BJ (cell line): ENCODE results near the gene ABCC11. TPM values are rescaled to one million over a fixed set of nuclear protein-coding genes. Genes with fewer than 3 reads are reported as not detected.

Source experiments
- CTCF ChIA-PET: fragments of 350-600 bp; formaldehyde crosslinking; extraction: SDS; loops from one replicate; lab custom pipeline; 2021; ENCODE audit warnings: antibody characterized with exemption, inconsistent platforms; lab: Yijun Ruan, JAX
- POLR2A ChIA-PET: fragments of 300-600 bp; sonication (Branson Sonifier 250); formaldehyde crosslinking; extraction: SDS; loops from one replicate; lab custom pipeline; 2021; ENCODE audit warnings: antibody characterized with exemption; lab: Charles Lee
- DNase-seq: peaks from one replicate; pipeline ENCODE4 v3.0.0-alpha.2; 2011; ENCODE audit warnings: low read depth
- H3K27me3 ChIP-seq: 2 replicates; pipeline ENCODE4 v1.6.0; 2011; ENCODE audit warnings: low read length; ENCODE audit not compliant: control insufficient read depth, insufficient read depth
- H3K36me3 ChIP-seq: 2 replicates; pipeline ENCODE4 v1.5.1; 2011; ENCODE audit warnings: low read length; ENCODE audit not compliant: control insufficient read depth, insufficient read depth
- H3K4me3 ChIP-seq: 2 replicates; pipeline ENCODE4 v1.5.1; 2011; ENCODE audit warnings: low read depth, mild to moderate bottlenecking, control low read depth, low read length
- polyA plus RNA-seq: library from polyadenylated mRNA; depleted of rRNA; stranded (reverse); fragments of >200 nt; gene quantifications from 2 replicates; pipeline ENCODE4 v1.2.3, GENCODE V29; 2011
- TF ChIP-seq, protein P1 (sequence below): IDR thresholded peaks from 2 replicates; pipeline ENCODE4 v1.5.1; 2011; ENCODE audit warnings: low read depth, mild to moderate bottlenecking, control low read depth, inconsistent platforms, low read length, moderate library complexity; ENCODE audit not compliant: insufficient read depth

Gene ABCC11
- polyA plus RNA-seq, 1 experiment = 0.06 TPM

DNA sequence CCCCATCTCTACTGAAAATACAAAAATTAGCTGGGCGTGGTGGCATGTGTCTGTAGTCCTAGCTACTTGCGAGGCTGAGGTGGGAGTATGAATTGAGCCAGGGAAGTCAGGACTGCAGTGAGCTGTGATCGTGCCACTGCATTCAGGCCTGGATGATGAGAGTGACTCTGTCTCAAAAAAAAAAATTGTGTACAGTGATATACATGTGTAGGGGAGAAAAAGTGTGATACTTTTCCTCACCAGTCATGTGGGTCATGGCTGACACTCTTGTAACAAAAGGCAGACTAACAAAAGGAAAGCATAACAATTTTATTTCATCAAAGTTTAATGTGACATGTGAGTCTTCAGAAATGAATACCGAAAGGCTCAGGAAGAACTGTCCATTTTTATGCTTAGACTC, 89.5 kb downstream of the ABCC11 start:
- DNase-seq = no peak
- CTCF ChIA-PET = interaction anchor here (0.6 to 7.4 kb wide), 15 partner anchors 7 to 1120 kb away, joined by 3 to 69 read pairs (median 4); partner anchors contain the start of gene NETO2
- POLR2A ChIA-PET = no interaction called here
- TF ChIP-seq, protein P1, sequence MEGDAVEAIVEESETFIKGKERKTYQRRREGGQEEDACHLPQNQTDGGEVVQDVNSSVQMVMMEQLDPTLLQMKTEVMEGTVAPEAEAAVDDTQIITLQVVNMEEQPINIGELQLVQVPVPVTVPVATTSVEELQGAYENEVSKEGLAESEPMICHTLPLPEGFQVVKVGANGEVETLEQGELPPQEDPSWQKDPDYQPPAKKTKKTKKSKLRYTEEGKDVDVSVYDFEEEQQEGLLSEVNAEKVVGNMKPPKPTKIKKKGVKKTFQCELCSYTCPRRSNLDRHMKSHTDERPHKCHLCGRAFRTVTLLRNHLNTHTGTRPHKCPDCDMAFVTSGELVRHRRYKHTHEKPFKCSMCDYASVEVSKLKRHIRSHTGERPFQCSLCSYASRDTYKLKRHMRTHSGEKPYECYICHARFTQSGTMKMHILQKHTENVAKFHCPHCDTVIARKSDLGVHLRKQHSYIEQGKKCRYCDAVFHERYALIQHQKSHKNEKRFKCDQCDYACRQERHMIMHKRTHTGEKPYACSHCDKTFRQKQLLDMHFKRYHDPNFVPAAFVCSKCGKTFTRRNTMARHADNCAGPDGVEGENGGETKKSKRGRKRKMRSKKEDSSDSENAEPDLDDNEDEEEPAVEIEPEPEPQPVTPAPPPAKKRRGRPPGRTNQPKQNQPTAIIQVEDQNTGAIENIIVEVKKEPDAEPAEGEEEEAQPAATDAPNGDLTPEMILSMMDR = no peak
- no peaks in the 10 kb centered on the region for H3K36me3 ChIP-seq
- H3K27me3 ChIP-seq = no peaks in the 10 kb centered on the region; the same call in 1 of the 2 replicates
- H3K4me3 ChIP-seq = no peak overlapping the region

DNA sequence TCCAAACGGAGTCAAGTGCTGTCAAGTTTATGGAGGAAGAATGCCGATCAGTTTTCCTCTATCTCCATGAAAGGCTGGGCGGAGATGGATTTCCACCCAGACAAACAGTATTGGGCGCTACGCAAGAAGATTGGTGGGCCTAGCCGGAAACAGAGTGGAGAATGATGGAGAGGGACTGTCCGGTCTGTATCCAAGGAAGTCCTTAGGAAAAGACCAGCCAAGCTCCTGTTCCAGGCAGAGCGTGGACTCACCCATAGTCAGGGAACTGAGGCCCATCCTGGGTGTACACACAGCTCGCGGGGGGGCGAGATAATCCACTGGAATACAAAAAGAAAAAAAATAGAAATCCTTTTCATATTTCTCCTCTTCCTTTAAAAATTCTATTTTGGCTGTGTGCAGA, 90.0 kb downstream of the ABCC11 start:
- TF ChIP-seq, protein P1 = no peak
- POLR2A ChIA-PET = no interaction called here

DNA sequence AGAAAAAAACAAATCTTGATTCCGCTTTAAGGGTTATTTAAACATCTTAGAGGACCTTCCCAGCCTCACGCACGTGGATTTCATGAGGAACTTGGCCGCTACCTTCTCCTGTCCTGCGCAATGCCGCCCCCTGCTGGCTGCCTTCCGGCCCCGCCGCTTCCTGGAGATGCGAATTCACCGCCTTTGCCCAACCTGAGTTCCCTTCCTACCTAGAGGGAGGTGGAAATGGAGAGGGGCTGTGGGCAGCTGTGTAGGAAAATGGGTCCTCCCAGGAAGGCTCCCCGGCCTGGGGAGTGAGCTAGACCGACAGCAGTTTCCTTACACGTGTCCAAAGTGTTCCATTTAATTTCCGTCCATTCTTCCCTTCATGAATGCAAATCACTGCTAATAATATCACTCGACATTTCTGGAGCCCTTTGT, 90.5 kb downstream of the ABCC11 start:
- H3K27me3 ChIP-seq = no peaks in the 10 kb centered on the region; the same call in 1 of the 2 replicates
- CTCF ChIA-PET = interaction anchor here (0.6 to 7.4 kb wide), 12 partner anchors 8 to 1119 kb away, joined by 3 to 69 read pairs (median 4); partner anchors contain the start of gene NETO2
- TF ChIP-seq, protein P1 = peak; percentile 97
- POLR2A ChIA-PET = no interaction called here
- H3K36me3 ChIP-seq = no peaks in the 10 kb centered on the region
- no peak for DNase-seq
- no peak overlapping the region for H3K4me3 ChIP-seq

More for the DNA sequence above, 90.0 kb downstream of the ABCC11 start:
- no peak overlapping the region for H3K4me3 ChIP-seq
- CTCF ChIA-PET = interaction anchor here (0.6 to 7.4 kb wide), 14 partner anchors 8 to 1120 kb away, joined by 3 to 69 read pairs (median 4); partner anchors contain the start of gene NETO2
- no peaks in the 10 kb centered on the region for H3K36me3 ChIP-seq
- H3K27me3 ChIP-seq = no peaks in the 10 kb centered on the region; the same call in 1 of the 2 replicates
- DNase-seq = no peak

DNA sequence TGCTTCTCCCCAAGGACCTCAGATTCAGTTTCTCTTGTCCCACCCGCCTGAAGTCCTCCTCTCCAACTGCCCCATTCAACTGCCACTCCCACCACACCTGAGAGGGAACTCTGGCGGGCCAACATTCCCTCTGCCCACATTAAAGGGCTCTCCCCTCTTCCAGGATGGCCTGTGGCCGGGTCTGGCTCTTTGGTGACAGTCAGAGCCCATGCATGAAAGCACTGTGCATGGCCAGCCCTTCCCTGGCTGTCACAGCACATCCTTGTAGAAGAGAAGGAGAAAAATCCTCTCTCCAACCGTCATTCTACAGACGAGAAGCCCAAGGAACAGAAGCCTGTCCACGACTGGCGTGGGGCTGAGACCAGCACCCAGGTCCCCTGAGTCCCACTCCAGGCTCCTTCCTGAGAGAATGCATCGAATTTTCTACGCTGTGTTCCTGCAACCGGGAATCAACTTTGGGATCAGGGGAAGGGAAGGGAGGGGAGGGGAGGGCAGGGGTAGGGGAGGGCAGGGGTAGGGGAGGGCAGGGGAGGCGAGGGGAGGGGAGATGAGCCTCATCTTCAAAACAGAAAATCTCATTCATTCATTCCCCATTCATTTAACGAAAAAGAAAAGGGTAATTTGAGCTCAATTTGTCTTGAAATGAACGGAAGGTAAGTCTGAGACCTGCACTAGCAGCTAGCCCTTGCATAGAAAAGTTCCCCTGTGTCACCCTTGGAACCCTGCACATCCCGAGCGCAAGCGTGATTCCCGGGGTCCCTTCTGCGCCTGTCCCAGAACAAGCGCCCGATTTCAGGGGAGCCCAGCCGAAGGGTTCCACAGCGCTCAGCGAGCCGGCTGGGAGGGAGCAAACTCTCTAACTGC, 91.2 kb downstream of the ABCC11 start, which contains the start of gene ABCC12:
TSS of gene ABCC12 (minus strand) at position 68 of the 864 bp plus-strand sequence. CDS start 9,569 bp downstream, outside the sequence.
- DNase-seq = no peak
- Histone ChIP-seq H3K4me3 (no peak within 1 kb of the TSS), H3K27me3 (no peaks in the 10 kb centered on the region; the same call in 1 of the 2 replicates), H3K36me3 (no peaks in the 10 kb centered on the region)
- TF ChIP-seq, protein P1 = no peak
- ChIA-PET POLR2A (no interaction called here), CTCF (interaction anchor here (0.7 to 7.4 kb wide), 6 partner anchors 8 to 1119 kb away, joined by 3 to 69 read pairs (median 6); partner anchors contain the start of gene NETO2)

DNA sequence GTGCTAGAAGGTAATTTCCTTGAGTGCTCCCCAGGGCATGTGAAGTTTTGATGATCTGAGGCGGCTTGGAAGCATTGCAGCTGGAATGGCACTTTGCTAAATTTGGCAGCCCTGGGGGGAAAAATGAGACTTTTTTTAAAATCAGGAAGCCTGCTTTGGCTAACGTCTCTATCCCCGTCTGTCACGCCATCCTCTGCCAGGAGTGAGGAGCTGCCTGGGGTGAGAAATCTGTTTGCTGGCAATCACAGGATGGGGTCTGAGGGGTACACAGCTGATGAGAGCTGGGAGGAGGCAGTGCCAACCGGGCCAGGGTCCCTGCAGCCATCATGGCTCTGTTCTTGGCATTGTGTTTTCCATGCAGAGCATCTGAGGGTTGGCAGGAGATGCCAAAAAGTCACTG, 93.6 kb downstream of the ABCC11 start:
- Histone ChIP-seq H3K27me3 (no peaks in the 10 kb centered on the region), H3K36me3 (no peaks in the 10 kb centered on the region), H3K4me3 (no peak overlapping the region)
- ChIA-PET CTCF (interaction anchor here (0.6 to 1.6 kb wide), 4 partner anchors 11 to 1116 kb away, joined by 3 to 5 read pairs (median 4); no protein-coding TSS in a partner anchor), POLR2A (no interaction called here)
- DNase-seq = no peak
- TF ChIP-seq, protein P1 = no peak
